Stimulated activated CD4-positive, alpha-beta T cell treated with anti-CD3 and anti-CD28 coated beads, Interleukin-12 subunit alpha, Interleukin-12 subunit beta, amount 100 ng/mL, for 24 hours (primary cell): ENCODE results near the gene MED17.

Experiments
- DNase-seq, 2 experiments: peaks; one replicate each; pipeline ENCODE4 v3.0.0-alpha.2; 2020; ENCODE audit warnings: low read depth in 2 of 2

Gene MED17

GRCh38 chr11:93849751-93850593 lies 65.9 kb downstream of the MED17 start:
- DNase-seq: no peak

DNA sequence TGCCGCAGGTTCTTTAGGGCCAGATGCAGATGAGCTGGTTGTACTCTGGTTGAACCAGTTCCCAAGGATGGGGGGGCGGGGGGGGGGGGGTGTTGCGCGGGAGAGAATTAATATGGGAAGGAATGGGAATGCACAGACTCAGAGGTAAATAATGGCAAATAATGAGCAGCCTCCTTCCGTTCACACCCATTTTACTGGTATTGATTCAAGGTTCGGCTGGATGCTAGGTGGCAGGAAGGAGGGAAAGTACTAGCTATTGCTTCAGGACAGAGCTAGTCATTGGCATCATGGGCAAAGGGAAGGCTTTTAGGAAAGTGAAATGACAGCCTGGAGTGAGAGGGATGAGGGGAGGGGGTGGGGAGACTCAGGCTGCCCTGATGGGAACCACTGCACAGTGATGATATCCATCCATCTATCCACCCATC lies 66.5 kb downstream of the MED17 start, which contains the start of gene VSTM5:
TSS of gene VSTM5 (minus strand) at position 25 of the 425 bp plus-strand sequence. CDS start 116 bp downstream, outside the sequence.
- DNase-seq: no peak

- DNase-seq: no peak
Measured at GRCh38 chr11:93852242-93852641, 68.2 kb downstream of the MED17 start.

DNA sequence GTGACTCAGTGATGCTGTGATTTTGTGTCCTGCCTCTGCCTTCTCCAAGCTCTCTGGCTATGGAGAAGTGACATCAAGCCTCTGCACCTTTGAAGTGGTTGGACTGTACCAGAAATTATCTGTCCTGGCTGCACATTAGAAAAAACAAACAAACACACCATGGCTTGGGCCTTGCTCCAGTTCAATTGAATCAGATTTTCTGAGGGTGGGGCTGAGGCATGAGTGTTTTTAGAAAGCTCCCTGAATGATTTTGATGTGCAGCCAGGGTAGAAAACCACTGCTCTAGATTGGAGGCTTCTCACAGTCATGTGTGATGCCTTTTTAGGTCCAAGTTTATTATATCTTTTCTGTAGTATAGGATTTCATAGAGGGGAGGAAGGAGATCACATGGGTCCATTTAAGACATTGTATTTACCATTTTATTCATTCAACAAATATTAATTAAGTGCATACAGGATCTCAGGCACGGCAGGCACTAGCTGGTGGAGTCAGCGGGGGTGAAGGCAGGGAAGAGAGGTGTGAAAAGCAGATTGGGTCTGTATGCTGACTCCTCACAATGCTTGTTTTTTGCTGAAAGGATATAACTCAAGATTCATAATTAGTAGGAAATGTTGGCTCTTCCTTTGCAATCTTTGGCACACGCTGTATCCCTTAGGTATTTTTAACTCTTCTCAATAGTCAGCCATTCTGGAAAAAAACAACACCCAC lies 73.5 kb downstream of the MED17 start:
- no peak for DNase-seq

- DNase-seq: no peak
Measured at GRCh38 chr11:93858121-93858775, 74.2 kb downstream of the MED17 start.

GRCh38 chr11:93861808-93862207 lies 77.7 kb downstream of the MED17 start:
- DNase-seq: no peak
